LoVo (cell line): ENCODE data around the gene PROM1.
A peak's percentile ranks its signal among the peaks of the same experiment; 100 is the strongest.

ENCODE experiments used
- DNase-seq: peaks from one replicate; pipeline ENCODE4 v3.0.0-alpha.2; 2016; ENCODE audit warnings: low spot score

The PROM1 gene

DNA sequence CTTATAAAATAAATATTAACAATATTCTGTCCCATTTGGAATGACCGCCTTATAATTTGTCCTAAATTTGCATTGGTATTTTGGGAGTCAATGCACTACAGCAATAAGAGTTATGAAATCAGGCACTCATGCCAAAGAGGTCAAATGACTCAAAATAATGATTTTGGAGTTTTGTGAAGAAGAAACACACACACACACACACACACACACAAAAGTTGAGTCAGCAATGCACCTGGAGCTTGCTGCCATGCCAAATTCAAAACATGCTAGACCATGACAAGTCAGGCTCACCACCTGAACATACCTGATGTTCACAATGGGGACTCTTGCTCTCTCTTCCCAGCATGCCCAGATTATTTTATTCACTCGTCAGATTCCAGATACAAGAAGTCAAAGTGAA, 56.7 kb downstream of the PROM1 start:
- no peak for DNase-seq

DNA sequence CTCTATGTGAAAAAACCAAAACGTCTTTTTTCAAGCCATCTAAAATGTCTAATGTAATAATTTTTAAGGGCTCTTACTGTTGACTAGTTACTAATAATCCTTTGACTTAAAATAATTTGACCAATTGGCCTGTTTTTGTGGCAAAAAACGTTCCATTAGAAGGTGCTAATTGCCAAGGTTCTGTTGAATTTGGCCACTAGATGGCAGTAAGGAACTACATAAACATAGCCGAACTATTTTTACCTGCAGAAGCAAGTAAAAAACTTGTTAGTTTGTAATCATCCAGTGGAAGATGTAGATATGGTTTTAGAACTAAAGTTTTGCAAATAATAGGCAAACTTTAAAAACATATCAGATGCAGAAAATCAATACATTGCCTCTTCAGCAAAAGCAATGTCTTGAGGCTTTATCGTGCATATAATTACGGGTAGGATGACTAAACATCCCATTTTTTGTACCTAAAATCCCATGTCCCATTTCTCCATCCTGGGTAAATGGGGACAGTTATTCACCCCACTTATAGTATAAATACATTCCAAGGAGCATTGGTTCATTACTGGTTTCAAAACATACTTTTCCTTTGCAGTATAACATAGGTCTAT, 57.6 kb downstream of the PROM1 start:
- peak; percentile 65 for DNase-seq

- DNase-seq = no peak
Measured at GRCh38 chr4:16025268-16025667, 58.6 kb downstream of the PROM1 start.

GRCh38 chr4:16023776-16024408, 59.9 kb downstream of the PROM1 start:
- no peak for DNase-seq

DNA sequence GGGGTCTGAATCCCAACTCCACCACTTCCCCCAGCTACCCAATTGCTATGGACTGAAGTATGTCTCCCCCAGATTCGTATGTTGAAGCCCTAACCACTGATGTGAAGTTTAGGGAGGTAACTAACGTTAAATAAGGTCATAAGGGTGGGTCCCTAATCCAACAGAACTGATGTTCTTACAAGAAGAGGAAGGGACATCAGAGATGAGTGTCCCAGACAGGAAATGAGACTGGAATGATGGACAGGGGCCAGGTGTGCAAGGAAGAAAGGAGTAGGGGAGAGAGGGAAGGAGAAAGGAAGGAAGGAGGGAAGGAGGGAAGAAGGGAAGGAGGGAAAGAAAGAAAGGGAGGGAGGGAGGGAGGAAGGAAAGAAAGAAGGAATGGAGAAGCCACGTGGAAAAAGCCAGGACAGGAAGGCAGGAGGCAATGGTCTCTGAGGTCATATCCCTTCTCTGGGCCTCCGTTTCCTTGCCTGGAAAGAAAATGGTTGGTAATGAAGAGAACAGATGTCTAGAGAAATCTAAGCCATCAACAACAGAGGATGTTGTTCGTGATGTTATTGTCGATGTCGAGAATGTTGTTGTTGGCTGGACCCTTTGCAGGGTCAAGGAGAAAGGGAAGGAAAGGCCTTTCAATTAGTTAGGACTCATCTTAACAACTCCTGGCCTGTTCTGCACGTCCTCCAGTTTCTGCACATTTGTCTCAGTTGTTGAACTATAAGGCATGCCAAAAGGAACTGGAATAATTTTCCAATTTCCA, 61.8 kb downstream of the PROM1 start:
- DNase-seq = no peak

- DNase-seq = no peak
Measured at GRCh38 chr4:16019649-16020048, 64.2 kb downstream of the PROM1 start.

DNA sequence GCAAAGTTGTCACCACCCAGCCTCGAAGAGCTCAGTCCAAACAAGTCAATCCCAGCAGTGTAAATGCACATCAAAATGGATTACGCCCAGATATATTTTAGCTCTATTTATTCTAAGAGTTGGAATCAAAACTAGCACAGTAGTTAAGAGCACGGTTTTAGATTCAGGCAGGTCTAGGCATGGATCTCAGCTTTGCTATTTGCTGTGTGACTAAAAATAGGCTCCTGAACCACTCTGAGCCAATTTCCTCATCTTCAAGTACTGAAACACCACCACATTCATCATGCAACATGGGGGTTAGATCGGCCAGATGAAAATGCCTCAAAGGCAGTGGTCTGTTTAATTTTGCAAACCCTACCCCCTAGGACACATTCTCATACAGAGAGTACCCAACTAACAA, 65.0 kb downstream of the PROM1 start:
- no peak for DNase-seq

DNA sequence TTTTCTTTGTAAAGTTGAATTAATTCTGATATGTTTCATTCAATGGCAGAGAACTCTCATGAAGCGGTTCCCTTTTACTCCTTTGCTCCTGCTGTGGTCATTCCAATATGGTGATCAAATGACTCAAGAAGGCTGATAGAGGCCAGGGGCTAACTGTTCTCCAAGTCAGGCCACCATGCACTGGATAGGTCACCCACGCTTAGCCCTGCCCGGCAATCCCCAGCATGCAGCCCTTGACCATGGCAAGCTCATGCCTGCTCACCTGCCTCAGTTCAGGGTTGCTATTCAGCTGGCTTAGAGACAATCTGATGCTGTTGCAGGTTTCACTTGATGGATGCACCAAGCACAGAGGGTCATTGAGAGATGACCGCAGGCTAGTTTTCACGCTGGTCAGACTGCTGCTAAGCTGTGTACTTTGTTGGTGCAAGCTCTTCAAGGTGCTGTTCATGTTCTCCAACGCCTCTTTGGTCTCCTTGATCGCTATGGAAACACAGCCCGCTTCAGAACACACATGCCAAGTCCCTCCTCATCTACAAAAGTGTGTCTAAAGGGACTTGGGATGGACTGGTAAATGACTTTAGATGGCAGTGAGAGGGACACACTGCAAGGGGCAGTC, 65.7 kb downstream of the PROM1 start:
- no peak for DNase-seq

GRCh38 chr4:16016536-16016935, 67.3 kb downstream of the PROM1 start:
- DNase-seq = no peak

- no peak for DNase-seq
Measured at GRCh38 chr4:16011173-16011572, 72.7 kb downstream of the PROM1 start.

DNA sequence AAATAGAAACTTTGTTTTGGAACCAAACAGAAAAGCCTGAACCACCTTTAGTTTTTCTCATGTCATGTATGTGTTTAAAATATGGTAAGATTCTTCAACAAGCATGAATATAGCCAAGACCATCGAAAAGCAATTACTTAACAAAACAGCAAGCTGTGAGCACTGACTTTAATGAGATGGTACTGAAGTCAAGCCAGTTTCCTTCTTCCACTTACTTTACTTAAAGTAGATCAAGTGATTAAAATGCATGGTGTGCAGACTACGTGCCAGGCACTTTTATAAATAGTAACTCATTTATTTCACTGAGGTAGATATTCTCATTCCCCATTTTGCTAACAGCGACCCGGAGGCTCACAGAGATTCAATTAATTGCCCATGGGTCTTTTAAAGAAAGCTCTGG, 74.7 kb downstream of the PROM1 start:
- DNase-seq = no peak

- no peak for DNase-seq
Measured at GRCh38 chr4:16007471-16008095, 76.2 kb downstream of the PROM1 start.

GRCh38 chr4:16006771-16007446, 76.9 kb downstream of the PROM1 start:
- no peak for DNase-seq

DNA sequence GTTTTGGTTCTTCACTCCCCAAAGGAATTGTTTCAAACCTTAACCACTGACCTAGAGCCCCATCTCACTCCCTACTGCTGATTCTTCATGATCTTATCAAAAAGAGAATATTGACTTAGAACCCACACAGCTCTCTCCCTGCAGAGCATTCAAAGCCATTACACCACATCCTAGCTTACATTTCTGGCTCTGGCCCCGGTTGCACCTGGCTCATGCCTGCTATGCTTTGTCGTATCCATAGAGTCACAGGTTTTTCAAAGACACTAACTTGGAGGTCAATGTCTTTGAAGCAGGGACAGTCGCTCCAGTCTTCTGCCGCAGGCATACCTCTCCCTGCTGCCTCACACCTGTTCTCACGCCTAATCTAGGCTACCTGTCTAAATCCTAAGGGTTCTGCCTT, 78.1 kb downstream of the PROM1 start:
- DNase-seq = no peak

DNA sequence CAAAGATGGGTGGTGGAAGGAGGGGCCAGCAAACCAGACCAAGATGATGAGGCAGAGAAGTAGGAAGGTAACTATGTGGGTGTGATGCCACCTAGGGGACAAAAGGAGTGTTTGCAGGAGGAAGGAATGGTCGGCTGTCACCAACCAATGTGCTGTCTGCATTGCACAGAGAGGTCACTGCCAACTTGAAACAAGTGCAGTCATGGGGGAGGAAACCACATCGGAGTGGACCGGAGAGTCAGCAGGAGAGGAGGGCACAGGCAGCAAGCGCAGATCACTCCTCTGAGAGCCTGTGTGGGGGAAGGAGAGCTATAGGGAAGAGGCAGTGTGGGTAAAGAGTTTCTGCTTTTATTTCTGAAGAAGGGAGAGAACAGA, 82.4 kb downstream of the PROM1 start:
- peak; percentile 53 for DNase-seq

DNA sequence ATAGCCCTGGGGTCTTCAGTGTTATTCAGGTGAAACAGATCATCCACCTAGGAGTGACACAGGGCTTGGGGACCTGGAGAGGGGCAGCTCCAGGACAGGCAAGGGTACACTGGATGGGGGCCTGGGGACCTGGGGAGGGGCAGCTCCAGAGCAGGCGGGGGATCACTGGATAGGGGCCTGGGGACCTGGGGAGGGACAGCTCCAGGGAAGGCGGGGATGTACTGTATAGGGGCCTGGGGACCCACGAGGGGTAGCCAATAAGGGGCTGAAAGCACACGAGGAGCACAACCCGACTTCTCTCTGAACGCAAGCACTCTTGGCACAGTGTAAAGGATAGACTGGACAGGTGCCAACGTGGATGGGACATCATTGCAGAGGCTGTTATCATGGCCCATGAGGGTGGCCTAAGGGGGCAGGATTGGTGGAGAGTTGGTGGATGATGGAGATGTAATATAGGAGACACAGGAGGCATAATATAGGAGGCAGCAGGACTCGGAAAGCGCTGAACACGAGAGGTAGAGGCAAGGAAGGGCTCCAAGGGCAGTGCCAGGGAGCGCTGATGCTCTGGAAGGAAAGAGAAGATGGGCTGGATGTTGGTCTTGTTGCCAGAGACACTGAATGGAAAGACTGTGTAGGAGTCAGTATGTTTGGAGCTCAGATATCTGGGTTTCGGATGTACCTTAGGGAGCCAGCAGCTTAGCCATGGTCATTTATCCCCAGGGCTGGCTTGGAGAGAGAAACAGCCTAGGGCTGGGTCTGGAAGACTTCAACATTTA, 82.9 kb downstream of the PROM1 start:
- no peak for DNase-seq

DNA sequence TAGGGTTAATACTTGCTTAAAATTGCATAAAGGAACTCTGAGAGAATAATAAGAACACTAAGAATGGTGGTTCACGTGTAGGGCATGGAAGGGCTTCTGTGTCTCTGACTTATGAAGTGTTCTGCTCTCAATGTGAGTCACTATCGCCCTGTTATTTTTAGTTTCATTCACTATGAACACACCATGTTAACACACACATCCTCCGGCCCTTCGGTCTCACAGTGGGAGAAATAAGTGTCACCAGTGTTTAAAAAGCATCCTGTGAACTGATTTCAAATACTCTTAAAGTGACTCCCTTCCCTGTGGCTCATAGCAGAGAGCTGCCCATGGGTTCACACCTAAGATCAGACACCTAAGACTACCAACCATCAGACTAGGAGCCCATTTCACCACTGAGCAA, 87.0 kb downstream of the PROM1 start:
- no peak for DNase-seq

- no peak for DNase-seq
Measured at GRCh38 chr4:15995826-15996225, 88.0 kb downstream of the PROM1 start.

GRCh38 chr4:15992167-15992485, 91.7 kb downstream of the PROM1 start:
- DNase-seq = no peak

DNA sequence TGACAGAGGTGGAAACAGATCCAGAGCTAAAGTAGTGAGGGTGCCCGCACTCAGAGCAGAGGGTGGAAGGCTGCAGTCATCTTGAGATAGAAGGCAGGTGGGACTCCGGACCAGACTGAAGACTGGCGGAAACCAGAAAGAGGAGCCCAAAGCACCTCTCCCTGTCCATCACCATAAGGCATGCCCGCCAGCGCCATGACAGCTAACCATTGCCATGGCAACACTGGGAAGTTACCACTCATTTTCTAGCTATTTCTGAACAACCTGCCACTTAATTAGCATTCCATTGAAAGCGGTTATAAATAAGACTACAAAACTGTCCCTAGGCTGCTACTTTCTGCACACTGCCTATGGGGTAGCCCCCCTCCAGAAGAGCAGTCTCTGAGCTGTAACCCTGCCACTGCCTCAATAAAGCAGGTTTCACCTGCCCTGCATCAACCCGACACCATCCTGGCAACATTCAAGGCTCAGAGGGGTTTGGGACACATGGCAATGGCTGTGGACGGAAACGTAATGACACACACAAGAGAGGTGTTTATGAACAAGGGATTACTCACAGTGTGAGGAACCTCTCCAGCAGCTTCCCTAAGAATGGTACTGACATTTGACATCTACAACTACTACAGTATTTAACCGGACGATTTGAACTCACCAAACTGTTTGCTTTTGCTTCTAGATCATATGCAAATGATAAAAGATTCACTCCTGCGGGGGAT, 93.1 kb downstream of the PROM1 start:
- no peak for DNase-seq

GRCh38 chr4:15989424-15989823, 94.4 kb downstream of the PROM1 start:
- no peak for DNase-seq
